ENCODE measurements around the gene MACROD1.

The MACROD1 gene

GRCh38 chr11:64131683-64132190, 34.2 kb downstream of the MACROD1 start:
- no peak for DNase-seq (ENCODE audit: low spot score)

- DNase-seq (ENCODE audit: low spot score) = no peak
These were observed 35.3 kb downstream of the MACROD1 start for GRCh38 chr11:64130618-64131017.

DNA sequence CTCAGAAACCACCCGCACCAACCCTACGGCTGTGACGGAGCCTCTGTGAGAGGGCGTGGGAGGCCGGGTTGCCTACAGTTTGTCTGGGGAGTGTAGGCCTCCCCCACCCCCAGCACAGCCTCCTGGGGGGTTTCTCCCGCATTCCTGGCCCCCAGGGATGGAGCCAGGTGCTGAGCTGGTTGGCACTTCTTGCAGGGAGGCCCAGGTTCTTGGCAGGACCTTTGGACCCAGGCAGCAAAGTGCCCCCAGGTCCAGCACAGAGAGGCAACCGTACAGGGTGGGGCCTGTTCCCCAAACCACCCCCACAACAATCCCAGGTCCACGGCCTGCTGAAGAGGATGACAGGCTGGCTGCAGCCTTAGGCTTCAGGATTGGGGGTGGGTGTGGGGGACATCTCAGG, 36.5 kb downstream of the MACROD1 start:
- DNase-seq (ENCODE audit: low spot score) = no peak

GRCh38 chr11:64128255-64129006, 37.5 kb downstream of the MACROD1 start:
- no peak for DNase-seq (ENCODE audit: low spot score)

DNA sequence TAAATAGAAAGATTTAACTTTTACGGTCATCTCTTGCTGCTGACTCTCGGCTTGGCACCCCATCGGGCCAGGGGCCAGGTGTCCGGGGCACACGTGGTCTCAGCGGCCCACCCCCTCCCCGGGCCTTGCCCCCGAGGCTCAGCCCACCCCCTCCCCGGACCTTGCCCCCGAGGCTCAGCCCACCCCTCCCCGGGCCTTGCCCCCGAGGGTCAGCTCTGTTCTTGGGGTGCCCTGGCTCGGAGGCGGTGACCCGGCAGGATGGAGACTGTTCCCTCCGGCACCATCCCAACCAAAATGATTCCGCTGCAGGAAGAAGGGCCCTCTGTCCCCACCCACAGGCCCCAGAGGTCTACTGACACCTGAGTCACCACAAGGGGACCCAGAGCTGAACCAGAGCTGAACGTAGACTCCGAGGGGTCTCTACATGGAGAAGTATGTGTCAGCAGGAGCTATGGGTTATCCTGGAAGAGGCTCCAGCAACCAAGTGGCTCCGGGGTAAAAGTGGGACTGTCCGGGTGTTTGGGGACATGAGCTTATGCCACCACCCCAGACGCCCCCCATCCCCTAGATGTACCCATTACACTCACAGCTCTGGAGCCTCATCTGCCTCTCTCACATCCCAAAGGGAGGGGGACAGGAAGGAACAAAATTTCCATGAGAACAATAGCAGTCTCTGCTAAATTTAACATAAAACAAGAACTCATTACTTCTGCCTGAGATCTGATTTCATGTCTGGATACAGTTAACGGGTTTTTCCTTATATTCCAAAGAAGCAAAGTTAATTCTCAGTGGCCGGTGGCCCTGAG, 38.4 kb downstream of the MACROD1 start:
- DNase-seq (ENCODE audit: low spot score) = no peak

GRCh38 chr11:64126796-64127195, 39.1 kb downstream of the MACROD1 start:
- no peak for DNase-seq (ENCODE audit: low spot score)

DNA sequence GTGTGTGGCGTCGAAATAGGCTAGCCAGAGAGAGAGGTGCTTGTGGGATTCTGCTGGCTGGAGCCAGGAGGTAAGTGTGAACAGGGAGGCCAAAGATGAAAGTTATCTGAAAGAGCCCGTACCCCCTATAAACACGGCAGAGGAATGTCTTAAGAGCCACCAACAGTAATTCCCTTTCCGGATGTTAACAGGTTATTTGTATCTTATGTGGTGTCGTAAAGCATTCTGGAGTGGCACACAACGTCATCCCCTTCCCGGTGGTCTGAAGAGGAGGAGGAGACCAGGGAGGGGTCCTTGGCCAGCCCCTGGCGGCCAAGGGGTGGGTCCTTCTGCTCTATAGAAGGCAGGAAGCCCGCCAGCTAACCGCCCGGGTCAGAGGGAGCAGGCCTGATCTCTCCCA, 39.5 kb downstream of the MACROD1 start:
- no peak for DNase-seq (ENCODE audit: low spot score)

- DNase-seq (ENCODE audit: low spot score) = no peak
These were observed 40.2 kb downstream of the MACROD1 start for GRCh38 chr11:64125676-64126075.

- no peak for DNase-seq (ENCODE audit: low spot score)
These were observed 41.8 kb downstream of the MACROD1 start for GRCh38 chr11:64124147-64124546.

DNA sequence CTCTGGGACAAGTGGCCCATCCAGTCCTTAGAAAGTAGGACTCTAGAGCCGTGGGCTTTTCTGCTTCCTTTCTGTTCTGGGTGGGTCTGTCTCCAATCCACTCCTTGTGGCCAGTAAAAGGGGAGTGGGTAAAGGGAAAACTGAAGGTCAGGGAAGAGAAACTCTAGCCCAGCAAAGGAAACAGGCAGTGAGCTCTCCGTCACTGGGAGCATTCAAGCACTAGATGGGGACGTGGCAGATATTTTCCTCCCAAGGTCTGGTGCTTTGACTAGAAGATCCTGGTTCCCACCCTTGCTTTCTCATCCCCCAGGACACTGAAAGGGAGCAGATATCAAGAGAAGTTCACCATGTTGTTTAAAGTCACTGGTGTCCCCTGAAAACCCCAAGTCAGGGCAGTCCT, 42.2 kb downstream of the MACROD1 start:
- DNase-seq (ENCODE audit: low spot score) = no peak

- no peak for DNase-seq (ENCODE audit: low spot score)
These were observed 43.2 kb downstream of the MACROD1 start for GRCh38 chr11:64122411-64123410.

DNA sequence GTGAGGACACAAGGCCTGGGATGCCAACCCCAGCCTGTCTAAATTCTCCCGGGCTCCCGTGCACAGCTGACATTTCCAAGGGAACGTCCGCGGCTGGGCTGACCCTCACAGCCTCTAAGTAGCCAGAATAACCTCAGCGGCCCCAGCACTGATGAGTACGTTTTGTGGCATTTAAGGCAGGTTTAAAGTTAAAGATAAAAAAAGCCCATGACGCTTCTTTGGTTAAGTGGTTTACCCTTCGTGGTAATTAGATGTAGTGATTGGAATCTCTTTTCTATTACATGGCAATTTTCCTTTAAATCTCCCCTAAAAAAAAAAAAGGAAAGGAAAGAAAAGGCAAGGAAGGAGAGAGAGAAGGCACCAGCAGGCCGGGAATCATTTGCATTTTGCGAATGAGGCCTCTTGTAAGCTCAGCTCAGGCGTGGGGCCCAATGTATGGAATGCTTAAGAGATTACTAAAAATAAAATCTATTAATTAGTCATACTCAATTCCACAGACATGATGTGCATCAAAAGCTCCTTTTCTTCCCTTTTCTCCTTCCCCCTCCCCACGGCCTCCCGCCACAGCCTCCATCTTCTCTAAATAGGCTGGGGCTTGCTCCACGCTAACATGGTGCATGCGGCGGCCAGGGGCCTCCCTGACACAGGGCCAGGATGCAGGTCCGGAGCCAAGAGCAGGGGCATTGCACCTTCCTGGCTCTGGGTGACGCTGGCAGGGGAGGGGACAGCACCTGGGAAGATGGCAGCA, 44.1 kb downstream of the MACROD1 start:
- no peak for DNase-seq (ENCODE audit: low spot score)

- DNase-seq (ENCODE audit: low spot score) = no peak
These were observed 44.9 kb downstream of the MACROD1 start for GRCh38 chr11:64120951-64121569.

DNA sequence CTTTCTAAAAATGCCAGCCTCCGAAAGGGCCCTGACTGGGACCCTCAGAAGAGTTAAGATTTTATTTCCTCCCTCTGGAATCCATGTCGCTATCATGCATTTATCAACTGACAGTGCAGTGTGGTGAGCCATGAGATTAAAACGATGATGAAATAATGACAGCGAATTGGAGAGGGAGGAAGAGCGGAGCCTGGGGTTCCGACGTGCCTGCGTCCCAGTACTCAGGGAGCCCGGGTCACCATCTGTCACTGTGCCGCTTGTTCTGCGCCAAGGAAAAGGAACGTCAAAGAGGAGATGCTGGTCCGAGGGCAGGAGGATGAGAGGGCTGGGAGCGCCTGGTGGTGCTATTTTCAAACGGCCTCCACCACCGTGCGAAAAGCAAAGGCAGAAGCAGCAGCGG, 46.2 kb downstream of the MACROD1 start:
- DNase-seq (ENCODE audit: low spot score) = no peak

DNA sequence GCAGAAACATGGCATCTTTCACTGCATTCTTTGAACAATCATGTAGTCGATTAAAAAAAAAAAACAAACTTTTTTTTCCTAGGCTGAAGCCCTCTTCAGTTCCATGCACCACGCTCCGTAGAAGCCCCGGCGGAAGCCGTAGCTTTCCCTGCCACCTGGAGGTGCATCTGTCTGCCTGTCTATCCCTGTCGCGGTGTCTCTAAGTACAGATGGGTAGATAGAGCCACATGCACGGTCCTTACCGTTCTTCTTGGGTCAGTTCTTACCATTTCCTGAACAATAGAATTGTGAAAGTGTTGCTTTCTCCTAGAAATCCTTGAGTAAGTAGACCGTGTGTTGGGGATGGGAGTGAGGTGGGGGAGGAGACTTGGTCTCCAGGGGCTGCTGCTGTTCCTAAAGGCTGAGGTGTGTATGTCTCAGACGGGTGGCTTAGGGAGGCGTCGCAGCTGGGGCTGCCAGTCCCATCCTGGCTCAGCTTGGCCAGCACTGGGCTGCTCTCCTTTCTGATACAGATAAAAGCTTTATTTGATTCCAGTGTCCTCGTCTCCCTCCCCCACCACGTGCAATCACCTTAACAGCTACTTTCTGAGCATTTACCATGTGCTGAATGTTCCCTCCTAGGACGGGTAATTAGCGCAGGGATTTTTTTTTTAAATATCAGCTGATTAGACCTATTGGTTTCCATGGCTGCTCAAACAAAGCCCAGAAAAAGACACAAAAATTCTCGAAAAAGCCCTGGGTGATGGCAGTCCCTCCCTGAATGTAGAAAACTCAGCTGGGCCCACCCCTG, 46.8 kb downstream of the MACROD1 start:
- no peak for DNase-seq (ENCODE audit: low spot score)

- no peak for DNase-seq (ENCODE audit: low spot score)
These were observed 48.0 kb downstream of the MACROD1 start for GRCh38 chr11:64117763-64118459.

- no peak for DNase-seq (ENCODE audit: low spot score)
These were observed 50.1 kb downstream of the MACROD1 start for GRCh38 chr11:64115531-64116522.

- no peak for DNase-seq (ENCODE audit: low spot score)
These were observed 51.7 kb downstream of the MACROD1 start for GRCh38 chr11:64114231-64114630.

Data from kidney capillary endothelial cell (primary cell).